HG03103 (cell line): ENCODE data around the gene RRP1B.
"Not testable (repeated sequence)": the region's sequence is repeated elsewhere in the genome, so short reads cannot be mapped to it uniquely, and the experiment has no call there.

Experiments used
- ATAC-seq: cut with Tn5 transposase; IDR thresholded peaks from one replicate; pipeline ENCODE4 v1.9.1; 2021; ENCODE audit warnings: low read depth; ENCODE audit not compliant: unreplicated experiment

Gene RRP1B

DNA sequence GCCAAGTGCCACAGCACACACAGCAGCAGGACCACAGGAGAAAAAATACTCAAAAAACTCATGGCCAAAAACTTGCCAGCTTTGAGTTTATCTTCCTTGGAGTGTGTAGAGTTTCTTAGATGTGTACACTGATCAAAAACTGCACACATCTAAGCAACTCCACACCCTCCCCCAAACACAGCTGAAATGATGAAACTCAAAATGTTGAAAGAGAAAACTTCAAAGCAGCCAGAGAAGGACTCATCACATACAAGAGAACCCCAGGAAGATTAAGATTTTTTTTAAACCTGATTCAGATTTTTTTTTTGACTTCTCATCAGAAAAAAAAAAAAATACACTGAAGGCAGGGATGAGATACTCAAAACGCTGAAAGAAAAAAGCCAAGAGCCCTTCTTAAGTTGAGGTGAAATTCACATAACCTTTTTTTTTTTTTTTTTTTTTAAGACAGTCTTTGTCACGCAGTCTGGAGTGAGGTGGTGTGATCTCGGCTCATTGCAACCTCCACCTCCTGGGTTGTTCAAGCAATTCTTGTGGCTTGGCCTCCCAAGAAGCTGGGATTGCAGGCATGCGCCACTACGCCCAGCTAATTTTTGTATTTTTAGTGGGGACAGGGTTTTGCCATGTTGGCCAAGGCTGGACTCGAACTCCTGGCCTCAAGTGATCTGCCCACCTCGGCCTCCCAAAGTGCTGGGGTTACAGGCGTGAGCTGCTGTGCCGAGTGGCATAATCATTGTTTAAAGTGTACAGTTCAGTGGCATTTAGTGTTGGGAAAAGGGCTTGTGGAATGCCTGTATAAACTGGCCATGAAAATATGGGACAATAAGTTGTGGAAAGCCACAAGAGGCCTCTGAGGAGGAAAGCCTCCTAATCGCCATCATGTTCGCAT is 38.6 kb downstream of the RRP1B start:
- no peak for ATAC-seq

DNA sequence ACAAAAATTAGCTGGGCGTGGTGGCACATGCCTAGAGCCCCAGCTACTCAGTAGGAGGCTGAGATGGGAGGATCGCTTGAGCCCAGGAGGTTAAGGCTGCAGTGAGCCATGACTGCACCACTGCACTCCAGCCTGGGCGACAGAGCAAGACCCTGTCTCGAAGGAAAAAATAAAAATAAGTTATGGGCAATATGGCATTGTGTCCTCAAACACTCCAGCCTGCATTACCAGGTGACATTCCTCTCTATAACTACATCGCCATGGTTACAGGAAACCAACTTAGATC is 40.1 kb downstream of the RRP1B start:
- not testable (repeated sequence) for ATAC-seq

DNA sequence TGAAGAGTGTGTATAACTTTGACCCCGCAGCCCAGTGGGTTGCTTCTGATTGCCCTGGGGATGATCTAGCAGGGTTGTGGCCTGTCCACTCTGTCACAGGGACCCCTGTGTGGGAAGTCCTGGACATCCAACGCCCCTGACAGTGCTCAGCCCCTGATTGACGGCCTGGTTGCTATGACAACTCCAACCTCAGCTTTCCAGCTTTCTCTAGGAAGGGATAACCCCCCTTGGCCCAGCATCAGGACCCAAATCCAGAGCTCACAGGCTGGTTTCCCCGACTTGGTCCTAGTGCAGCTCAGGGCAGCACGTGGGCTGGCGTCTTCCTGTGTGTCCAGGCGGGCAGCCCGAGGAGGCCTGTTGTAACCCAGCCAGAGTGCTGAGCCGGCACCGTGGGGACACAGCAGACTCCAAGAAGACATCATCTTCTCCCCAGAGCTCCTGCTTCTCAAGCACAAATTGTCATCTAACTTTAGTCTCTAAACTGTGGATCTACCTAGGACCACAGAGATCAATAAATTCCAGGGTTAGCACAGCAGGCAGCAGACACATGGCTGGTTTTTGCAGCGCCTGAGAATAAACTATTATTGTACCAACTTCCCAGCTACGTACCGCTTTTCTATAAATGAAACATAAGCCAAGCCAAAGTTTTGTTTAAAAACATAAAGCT is 40.7 kb downstream of the RRP1B start:
- no peak for ATAC-seq

DNA sequence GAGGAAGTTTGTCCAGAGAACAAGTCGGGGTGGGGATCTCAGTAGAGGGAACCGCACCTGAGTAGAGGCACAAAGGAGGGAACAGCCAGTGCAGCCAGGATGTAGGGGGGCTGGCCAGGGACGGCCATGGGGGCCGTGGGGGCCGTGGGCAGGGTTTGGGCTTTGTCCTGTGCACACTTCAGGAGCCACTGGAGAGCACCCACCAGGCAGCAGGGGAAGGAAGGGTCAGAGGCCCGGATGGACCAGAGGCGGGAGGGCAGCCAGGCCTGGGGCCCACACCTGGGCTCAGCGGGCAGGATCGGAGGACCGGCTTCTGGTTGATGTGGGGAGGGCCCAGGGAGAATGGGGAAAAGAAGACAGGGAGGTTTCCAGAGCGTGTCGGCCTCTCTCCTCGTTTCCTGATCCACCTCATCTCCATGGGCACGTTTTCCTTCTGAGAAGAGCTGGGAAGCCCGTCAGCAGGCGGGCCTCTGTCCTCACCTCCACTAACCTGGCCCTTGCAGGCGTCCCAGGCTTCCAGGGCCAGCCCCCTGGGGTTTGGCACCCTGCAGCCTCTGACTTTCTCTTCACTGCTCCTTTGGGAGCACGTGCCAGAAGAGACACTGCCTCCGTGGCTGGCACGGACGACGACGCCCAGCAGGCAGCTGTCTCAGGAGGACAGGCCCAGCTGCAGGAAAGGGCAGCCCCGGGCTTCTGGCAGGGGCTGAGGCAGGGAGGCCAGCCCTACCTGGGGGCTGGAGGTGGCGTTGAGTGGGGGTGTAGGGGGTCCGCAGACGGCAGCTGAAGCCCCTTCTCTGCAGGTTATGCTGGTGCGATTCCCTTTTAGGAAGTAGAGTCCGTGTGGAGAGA is 42.8 kb downstream of the RRP1B start:
- no peak for ATAC-seq

DNA sequence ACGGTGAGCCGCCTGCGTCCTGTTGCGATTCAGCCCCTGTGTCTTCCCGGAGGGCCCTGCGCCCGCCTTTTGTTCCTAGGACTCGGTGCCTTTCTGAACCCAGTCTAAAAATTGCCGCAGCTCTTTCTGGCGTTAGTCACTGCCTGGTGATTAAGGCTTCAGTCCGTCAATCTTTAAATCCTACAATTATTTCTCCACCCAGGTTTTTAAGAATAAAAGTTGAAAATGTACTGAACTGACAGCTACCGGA is 43.4 kb downstream of the RRP1B start:
- no peak for ATAC-seq

DNA sequence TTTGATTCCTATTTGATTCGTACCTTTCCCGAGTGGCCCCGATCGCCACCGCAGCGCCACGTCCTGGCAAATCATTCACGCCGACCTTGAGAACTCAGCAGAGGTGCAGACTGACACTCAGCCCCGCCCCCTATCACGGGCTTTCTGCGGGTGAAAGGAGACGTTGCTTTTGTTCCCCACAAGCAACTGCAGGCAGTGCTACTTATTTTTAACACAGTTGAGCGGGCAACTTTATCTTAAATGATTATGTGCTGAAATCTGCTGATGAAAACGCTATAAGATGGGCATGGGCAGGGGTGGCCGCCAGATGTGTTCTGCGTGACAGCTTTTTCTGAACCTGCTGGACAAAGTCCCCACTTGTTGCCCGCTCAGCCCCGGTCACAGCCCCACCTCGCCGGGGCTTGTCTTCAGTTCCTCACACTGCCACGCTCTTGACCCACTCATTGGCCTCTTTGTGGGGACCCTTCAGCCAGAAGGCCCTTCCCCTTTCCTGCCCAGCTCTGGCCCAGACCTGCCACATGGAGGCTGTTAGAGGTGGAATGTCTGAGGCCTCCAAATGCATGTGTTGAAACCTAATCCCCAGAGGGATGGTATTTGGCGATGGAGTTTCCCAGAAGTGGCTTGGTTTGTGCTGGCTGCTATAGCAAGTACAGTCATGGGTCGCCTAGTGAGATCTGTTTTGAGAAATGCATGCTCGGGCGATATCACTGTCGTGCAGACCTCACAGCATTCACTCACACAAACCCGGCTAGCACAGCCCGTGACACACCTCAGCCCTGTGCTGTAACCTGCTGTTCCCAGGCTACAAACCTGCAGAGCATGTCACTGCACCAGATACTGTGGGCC is 43.9 kb downstream of the RRP1B start:
- no peak for ATAC-seq

DNA sequence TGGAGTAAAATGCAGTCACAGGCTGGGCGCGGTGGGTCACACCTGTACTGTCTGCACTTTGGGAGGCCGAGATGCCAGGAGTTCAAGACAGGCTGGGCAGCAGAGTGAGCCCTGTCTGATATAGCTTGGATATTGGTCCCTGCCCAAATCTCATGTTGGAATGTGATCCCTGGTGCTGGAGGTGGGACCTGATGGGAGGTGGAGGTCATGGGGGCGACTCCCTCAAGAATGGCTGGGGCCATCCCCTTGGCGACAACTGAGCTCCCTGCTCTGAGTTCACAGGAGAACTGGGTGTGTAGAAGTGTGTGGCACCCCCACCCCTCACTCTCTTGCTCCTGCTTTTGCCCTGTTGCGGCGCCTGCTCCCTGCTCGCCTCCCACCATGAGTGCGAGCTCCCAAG is 48.1 kb downstream of the RRP1B start:
- ATAC-seq, result no peak

DNA sequence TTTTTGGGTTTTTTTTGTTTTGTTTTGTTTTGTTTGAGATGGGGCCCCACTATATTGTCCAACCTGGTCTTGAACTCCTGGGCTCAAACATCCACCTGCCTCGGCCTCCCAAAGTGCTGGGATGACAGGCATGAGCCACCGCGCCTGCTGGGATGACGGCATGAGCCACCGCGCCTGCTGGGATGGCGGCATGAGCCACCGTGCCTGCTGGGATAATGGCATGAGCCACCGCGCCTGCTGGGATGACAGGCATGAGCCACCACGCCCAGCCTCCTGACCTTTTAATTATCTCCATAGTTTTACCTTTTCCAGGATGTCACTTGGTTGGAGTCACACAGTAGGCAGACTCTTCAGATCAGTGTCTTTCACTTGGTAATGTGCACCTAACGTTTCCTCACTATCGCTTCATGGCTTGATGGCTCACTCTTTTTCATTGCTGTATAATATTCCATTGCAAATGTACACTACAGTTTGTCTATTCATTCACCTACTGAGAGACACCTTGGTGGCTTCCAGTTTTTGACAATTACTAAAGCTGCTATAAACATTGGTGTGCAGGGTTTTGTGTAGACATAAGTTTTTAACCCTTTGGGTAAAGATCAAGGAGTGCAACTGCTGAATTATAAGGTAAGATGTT is 49.5 kb downstream of the RRP1B start:
- no peak for ATAC-seq

DNA sequence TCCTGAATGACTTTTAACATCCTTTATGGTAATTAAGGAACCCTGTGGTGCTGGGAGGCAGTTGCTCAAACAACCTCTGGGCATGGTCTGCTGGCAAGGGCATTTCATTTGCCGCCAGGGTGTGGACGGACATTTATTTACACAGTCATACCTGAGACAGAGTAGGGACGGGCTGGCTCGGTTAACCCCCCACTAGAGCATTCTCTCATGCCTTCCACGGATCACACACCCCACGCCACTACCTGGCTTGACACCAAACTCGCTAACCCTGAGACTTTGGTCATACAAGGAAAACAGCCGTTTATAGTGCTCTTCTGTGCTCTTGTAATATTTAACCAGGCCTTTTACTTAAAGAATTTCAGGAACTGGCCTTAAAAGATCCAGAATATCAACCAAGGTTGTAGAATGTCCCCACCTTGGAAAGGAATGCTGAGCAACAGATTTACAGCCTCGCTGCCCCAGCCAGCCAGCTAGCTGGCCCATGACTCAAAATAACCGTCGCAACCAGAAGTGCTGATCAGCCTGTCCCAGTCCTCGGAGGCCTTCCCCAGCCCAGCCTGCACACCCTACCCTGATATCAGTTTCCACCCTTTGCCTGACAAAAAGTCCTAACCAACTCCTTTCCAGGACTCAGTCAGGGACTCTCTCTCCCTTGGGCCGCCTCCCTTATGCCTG is 53.0 kb downstream of the RRP1B start:
- ATAC-seq, result no peak

DNA sequence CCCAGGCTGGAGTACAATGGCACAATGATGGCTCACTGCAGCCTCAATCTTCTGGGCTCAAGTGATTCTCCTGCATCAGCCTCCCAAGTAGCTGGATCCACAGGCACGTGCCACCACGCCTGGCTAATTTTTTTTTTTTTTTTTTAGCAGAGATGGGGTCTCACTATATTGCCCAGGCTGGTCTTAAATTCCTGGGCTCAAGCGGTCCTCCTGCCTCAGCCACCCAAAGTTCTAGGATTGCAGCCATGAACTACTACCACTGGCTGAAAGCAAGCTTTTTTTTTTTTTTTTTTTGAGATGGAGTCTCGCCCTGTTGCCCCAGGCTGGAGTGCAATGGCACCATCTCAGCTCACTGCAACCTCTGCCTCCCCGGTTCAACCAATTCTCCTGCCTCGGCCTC is 53.8 kb downstream of the RRP1B start:
- ATAC-seq, result not testable (repeated sequence)

DNA sequence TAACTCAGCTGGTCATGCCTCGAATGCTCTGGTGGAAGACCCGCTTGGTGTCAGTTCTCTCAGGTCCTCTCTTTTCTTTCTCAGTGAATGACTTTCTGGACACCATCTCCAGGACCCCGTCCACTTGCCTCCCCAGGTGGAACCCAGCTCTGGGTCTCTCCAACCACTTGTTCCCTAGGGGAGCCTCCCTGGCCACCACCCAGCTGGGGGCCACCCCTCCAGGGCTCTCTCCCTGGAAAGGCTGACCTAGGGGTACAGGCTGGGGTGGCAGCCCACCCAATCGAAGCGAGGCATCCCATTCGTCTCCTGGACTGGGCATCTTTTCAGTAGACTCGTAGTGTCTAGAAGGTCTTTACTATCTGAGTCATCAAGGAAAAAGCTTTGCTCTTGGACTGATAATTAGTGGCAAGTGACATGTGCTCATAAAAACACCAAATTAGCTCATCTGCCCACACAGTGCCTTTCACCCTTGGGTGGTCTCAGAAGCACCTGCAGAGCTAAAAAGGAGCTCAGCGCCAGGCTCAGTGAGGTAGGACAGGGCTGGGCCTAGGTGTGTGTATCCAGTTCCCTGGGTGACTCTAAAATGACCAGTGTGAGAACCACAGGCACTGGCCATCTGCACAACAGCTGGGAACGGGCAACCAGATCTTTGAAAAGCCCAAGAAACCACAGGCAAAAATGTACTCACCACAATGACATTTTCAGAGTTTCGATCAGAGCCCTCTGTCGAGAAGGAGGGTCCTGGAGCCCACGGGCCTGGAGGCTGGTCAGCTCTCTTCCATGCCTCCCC is 57.2 kb downstream of the RRP1B start:
- no peak for ATAC-seq

DNA sequence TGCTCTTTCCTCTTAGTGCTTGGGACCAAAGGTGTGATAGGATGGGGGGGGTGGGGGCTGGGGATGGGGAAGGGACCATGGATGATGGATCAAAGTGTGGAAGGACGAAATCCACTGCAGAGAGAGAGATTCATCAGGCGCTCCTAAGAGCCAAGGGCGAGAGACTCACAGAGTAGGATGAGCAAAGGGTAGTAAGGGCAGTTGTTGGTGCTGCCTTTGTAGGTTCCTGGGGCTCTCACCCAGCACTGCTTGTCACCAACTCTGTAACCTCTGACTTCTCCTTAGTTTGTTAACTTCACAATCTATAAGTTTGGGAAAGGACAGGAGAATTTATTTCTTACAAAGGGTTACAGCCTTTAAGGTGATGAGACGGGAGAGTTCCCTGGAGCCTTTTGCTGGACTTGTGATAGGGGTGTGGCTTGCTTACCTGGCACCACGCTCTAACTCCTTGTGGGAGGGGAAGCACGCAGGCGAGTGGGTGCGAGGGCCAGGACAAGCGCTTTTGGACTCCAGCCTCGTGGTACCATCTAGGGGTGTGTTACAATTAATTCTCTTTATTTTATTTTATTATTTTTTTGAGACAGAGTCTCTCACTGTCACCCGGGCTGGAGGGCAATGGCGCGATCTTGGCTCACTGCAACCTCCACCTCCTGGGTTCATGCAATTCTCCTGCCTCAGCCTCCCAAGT is 58.0 kb downstream of the RRP1B start:
- no peak for ATAC-seq

DNA sequence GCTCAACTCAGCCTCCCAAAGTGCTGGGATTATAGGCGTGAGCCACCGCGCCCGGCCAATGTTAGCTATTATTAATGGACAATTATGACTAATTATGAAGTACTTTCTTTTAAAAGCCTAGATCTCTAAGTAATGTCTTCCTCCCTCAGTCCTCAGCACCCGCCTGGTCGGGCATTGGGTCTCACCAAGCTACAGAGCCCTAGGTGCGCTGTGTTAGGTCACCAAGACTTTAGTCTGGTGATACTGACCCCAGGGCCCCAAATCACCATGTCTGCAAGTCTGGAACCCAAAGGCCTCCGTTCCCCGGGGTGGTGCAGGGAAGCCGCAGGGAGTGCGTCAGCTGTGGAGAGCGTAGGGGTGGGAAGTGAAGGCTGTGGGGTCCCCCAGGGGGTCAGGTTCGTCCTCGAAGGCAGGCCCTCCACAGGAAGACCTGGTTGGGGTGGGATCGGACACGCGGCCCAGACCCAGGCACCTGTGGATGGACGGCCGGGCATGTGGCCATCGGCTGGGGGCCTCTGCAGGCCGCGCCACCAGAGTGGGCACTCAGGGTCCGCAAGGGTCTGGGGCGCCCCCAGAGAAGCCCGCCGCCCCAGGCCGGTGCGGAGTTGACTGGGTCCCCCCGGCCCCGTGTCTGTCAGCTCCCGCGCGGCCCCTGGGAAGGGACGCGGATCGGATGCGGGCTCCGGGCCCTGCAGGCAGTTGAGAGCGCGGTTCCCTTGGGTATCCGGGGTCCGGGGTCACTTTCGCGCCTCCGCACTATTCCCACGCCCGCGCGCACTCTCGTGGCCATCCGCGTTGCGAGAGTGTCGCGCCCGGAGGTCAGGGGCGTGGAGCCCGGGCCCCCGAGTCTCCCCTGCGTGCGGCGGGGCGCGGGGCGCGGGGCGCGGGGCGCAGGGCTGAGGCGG is 58.9 kb downstream of the RRP1B start:
- ATAC-seq, result no peak

DNA sequence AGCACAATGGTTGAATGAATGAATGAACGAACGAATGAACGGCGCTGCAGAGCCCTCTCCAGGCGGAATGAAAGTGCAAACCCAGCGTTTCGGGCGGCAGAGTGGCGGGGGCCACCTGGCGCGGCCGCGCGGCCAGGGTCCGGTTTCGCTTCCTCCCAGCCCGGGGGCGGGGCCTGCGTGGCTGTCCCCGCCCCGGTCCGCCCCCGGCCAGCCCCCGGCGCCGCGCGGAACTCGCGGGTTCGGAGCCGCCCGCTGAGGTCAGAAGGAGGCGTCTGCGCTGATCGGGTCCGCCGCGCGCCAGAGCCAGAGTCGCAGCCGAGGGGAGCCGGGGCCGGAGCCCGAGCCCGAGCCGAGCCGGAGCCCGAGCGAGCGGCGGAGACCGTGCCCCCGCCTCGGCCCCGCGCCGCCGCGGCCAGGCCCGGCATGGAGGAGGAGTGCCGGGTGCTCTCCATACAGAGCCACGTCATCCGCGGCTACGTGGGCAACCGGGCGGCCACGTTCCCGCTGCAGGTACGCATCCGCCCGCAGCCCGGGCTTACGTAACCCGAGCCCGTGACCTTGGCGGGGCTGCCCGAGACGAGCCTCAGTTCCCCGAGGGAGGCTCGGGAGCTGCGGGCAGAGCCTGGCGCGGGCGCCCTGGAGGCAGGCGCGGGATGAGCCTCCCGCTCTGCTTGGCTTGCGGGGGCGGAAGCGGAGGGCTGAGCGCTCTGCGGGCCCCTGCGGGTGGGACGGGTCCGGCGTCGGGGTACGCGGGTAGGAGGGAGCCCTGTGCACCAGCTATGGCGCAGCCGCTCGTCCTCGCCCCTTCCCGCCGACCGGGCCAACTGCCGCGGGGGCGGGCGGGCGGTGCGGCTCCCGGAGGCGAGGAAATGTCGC is 59.8 kb downstream of the RRP1B start, which contains the start of gene PDXK:
Gene PDXK (plus strand): TSS at position 258 of the 876 bp plus-strand sequence. CDS start 166 bp downstream, at position 424.
- peak; percentile 58 for ATAC-seq

DNA sequence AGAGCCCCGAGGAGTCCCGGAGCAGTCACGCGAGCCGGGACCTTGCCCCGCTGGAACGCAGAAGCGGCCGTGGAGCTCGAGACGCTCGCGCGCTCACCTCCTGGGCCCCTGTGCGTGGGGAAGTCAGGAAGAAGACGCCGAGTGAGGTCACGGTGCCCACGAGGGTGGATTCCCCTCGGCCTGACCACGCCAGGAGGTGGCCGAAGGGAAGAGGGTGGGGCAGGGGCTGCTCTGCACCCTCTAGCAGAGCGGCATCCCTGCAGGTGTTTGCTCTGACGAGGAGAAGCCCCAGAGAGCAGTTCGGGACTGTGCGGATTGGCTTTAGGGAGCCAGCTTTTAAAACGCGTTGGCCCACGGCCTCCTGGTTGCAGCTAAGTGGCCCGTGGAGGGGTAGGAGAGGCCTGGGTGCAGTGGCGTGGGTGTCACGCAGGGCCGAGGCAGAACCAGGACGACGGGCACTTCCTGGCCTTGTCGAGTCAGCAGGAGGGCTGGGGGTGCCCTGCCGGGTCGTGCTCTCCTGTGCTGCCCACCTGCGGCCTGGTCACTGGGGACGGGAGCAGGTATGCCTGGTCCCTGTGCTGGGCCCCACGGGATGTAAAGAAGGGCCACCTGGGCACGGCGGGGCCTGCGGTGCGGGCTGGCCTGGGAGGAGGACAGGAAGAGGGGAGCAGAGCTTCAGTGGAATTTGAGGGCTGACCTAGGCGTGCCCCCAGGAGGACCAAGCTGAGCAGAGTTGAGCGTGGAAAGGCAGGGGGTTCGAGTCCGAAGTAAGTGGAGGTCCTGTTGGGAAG is 60.6 kb downstream of the RRP1B start:
- no peak for ATAC-seq
